HepG2 (cell line): ENCODE data around the gene FBXW5. TPM values are rescaled to one million over a fixed set of nuclear protein-coding genes. Genes with fewer than 3 reads are reported as not detected.
A peak's percentile ranks its signal among the peaks of the same experiment; 100 is the strongest.

Experiments
- ATAC-seq: fragments of 200-7000 bp; cut with Tn5 transposase; 3 replicates; pipeline ENCODE4 v1.9.1; 2020; ENCODE audit warnings: mild to moderate bottlenecking, moderate library complexity
- BruUV-seq: library from RNA; stranded (reverse); fragments of 400-500 nt; replicated peaks from 2 replicates; lab custom pipeline; 2021; lab: Mats Ljungman, UMichigan
- CTCF ChIA-PET: fragments of 300-600 bp; formaldehyde crosslinking; extraction: SDS; loops from one replicate; lab custom pipeline; 2021; ENCODE audit warnings: low total read pairs, inconsistent platforms, low intra/inter-chr PET ratio; lab: Yijun Ruan, JAX
- POLR2A ChIA-PET: fragments of 350-600 bp; sonication (Branson Sonifier 250); formaldehyde crosslinking; loops from one replicate; lab custom pipeline; 2020; ENCODE audit warnings: antibody characterized with exemption, inconsistent platforms; lab: Yijun Ruan, JAX
- DNase-seq: peaks from one replicate; pipeline ENCODE4 v3.0.0-alpha.2; 2015; ENCODE audit warnings: low spot score
- FAIRE-seq: peaks from 3 replicates; lab custom pipeline; 2011; peaks lifted over from hg19 to GRCh38; lab: Jason Lieb, UNC
- H2AFZ ChIP-seq: one replicate; pipeline ENCODE4 v1.6.1; 2011; ENCODE audit warnings: low read length, inconsistent platforms
- H3K27ac ChIP-seq: fragments of 300-600 bp; 3 replicates; pipeline ENCODE4 v1.8.0; 2011; ENCODE audit warnings: mixed run types, mild to moderate bottlenecking, mixed read lengths, low read length, inconsistent platforms; ENCODE audit not compliant: insufficient read depth; ENCODE audit errors: extremely low read length
- H3K27me3 ChIP-seq, 2 experiments: fragments of 200-600 bp in 1 of 2; 2 replicates in 1 of 2; 3 replicates in 1 of 2; pipeline versions ENCODE4 v1.6.0 to v1.8.0; 2011; ENCODE audit warnings: low read length in 2 of 2, mild to moderate bottlenecking in 2 of 2, moderate library complexity in 2 of 2, inconsistent platforms in 1 of 2; ENCODE audit not compliant: insufficient read depth in 2 of 2, control insufficient read depth in 1 of 2
- H3K36me3 ChIP-seq, 2 experiments: fragments of 200-600 bp in 1 of 2; replicated peaks in 1 of 2; 2 replicates in 1 of 2; 3 replicates in 1 of 2; pipeline versions ENCODE4 v1.5.1 to v1.8.0; 2011; ENCODE audit warnings: low read length in 2 of 2, inconsistent platforms in 1 of 2; ENCODE audit not compliant: insufficient read depth in 2 of 2, control insufficient read depth in 1 of 2
- H3K4me1 ChIP-seq: 2 replicates; pipeline ENCODE4 v1.5.1; 2012; ENCODE audit warnings: low read length, inconsistent platforms; ENCODE audit not compliant: insufficient read depth
- H3K4me2 ChIP-seq: 2 replicates; pipeline ENCODE4 v1.6.0; 2011; ENCODE audit warnings: low read depth, low read length, inconsistent platforms
- H3K4me3 ChIP-seq, 3 experiments: fragments of 200-600 bp in 1 of 3; sonication (generic), shearing (Covaris generic) in 1 of 3; replicated peaks in 1 of 3; 2 replicates each; pipeline ENCODE4 v1.5.1; 2011 to 2016; ENCODE audit warnings: low read length in 3 of 3, inconsistent platforms in 2 of 3, low read depth in 2 of 3, mild to moderate bottlenecking in 2 of 3, control low read depth in 1 of 3, mixed read lengths in 1 of 3; ENCODE audit not compliant: insufficient read depth in 1 of 3
- H3K79me2 ChIP-seq: one replicate; pipeline ENCODE4 v1.6.1; 2011; ENCODE audit warnings: low read length, inconsistent platforms; ENCODE audit not compliant: insufficient read depth
- H3K9ac ChIP-seq: 2 replicates; pipeline ENCODE4 v1.6.0; 2011; ENCODE audit warnings: mild to moderate bottlenecking, low read depth, low read length, inconsistent platforms; ENCODE audit not compliant: insufficient read depth
- H3K9me3 ChIP-seq: 2 replicates; pipeline ENCODE4 v1.5.1; 2012; ENCODE audit warnings: mild to moderate bottlenecking, low read length
- H4K20me1 ChIP-seq: 2 replicates; pipeline ENCODE4 v1.6.0; 2011; ENCODE audit warnings: inconsistent platforms, mild to moderate bottlenecking, low read length, moderate library complexity; ENCODE audit not compliant: insufficient read depth
- CSRNP1 ChIP-seq: sonication (generic); formaldehyde crosslinking; IDR thresholded peaks from 2 replicates; pipeline ENCODE4 v1.8.1; 2023; ENCODE audit warnings: mild to moderate bottlenecking, missing genetic modification reagents
- HNRNPL ChIP-seq: fragments of 200-400 bp; formaldehyde crosslinking; IDR thresholded peaks from 2 replicates; pipeline ENCODE4 v1.6.1; 2017; ENCODE audit warnings: mild to moderate bottlenecking, low read depth, low read length
- JUN ChIP-seq: sonication (generic); formaldehyde crosslinking; IDR thresholded peaks from 2 replicates; pipeline ENCODE4 v1.4.0; 2020; ENCODE audit warnings: mild to moderate bottlenecking, missing genetic modification reagents
- MED1 ChIP-seq: sonication (generic); formaldehyde crosslinking; IDR thresholded peaks from 2 replicates; pipeline ENCODE4 v1.4.0; 2020; ENCODE audit warnings: missing genetic modification reagents
- RNF219 ChIP-seq: sonication (generic); formaldehyde crosslinking; IDR thresholded peaks from 2 replicates; pipeline ENCODE4 v1.5.0; 2020; ENCODE audit warnings: mild to moderate bottlenecking, missing genetic modification reagents
- TCF12 ChIP-seq, 2 experiments: fragments of 450-650 bp in 1 of 2; sonication (generic) in 1 of 2; formaldehyde crosslinking in 1 of 2; IDR thresholded peaks; 2 replicates each; pipeline versions ENCODE4 v1.6.1 to v1.8.0; 2017 to 2022; ENCODE audit warnings: antibody characterized with exemption in 1 of 2, mild to moderate bottlenecking in 1 of 2, missing genetic modification reagents in 1 of 2, moderate library complexity in 1 of 2
- THYN1 ChIP-seq: sonication (generic); formaldehyde crosslinking; IDR thresholded peaks from 2 replicates; pipeline ENCODE4 v1.8.1; 2023; ENCODE audit warnings: low read depth, mild to moderate bottlenecking, moderate library complexity, missing genetic modification reagents, borderline replicate concordance
- ZBTB34 ChIP-seq: sonication (generic); formaldehyde crosslinking; IDR thresholded peaks from 2 replicates; pipeline ENCODE4 v1.8.0; 2022; ENCODE audit warnings: mild to moderate bottlenecking, missing genetic modification reagents
- ZBTB43 ChIP-seq: sonication (generic); formaldehyde crosslinking; conservative IDR thresholded peaks from 2 replicates; pipeline ENCODE4 v1.4.0; 2020; ENCODE audit warnings: missing genetic modification reagents
- ZFP1 ChIP-seq: IDR thresholded peaks from 2 replicates; pipeline ENCODE4 v1.6.1; 2016
- ZNF367 ChIP-seq: sonication (generic); formaldehyde crosslinking; IDR thresholded peaks from 2 replicates; pipeline ENCODE4 v1.4.0; 2020; ENCODE audit warnings: missing genetic modification reagents, borderline replicate concordance
- ZNF567 ChIP-seq: sonication (generic); formaldehyde crosslinking; IDR thresholded peaks from 2 replicates; pipeline ENCODE4 v1.8.1; 2023; ENCODE audit warnings: mild to moderate bottlenecking, missing genetic modification reagents, borderline replicate concordance
- ZNF713 ChIP-seq: sonication (generic); formaldehyde crosslinking; IDR thresholded peaks from 2 replicates; pipeline ENCODE4 v1.4.0; 2020; ENCODE audit warnings: mild to moderate bottlenecking, missing genetic modification reagents
- ZNF841 ChIP-seq: sonication (generic); formaldehyde crosslinking; IDR thresholded peaks from 2 replicates; pipeline ENCODE4 v1.8.1; 2023; ENCODE audit warnings: missing genetic modification reagents, borderline replicate concordance
- WGBS: methylation state at CpG from one replicate; pipeline ENCODE4 v1.1.6; 2017; ENCODE audit warnings: low lambda C conversion rate; 5-methylcytosine and 5-hydroxymethylcytosine counted together
- in situ Hi-C: cut with HindIII; loops from 2 replicates; pipeline ENCODE4 v1.10.0; 2017; ENCODE audit warnings: low pct_unique_long_range_greater_than_20kb; ENCODE audit not compliant: extremely low pct_ligation_motif_present
- intact Hi-C: fragments of 100-400 bp; cut with micrococcal nuclease; formaldehyde crosslinking; loops from one replicate; pipeline ENCODE4 v1.10.0; 2022; ENCODE audit not compliant: unreplicated experiment
- polyA plus RNA-seq, 8 experiments: library from polyadenylated mRNA; depleted of rRNA in 3 of 8; stranded (reverse) in 7 of 8; unstranded in 1 of 8; fragments of >200 nt; fragmentation: Illumina TruSeq in 4 of 8; extraction: Trizol in 4 of 8; gene quantifications; 2 replicates each; pipeline versions ENCODE4 v1.2.1 to v1.2.3, GENCODE V29; 2011 to 2016; ENCODE audit warnings: low read depth in 4 of 8, missing spikeins in 1 of 8, mixed read lengths in 1 of 8; ENCODE audit not compliant: insufficient read depth in 1 of 8
- total RNA-seq, 5 experiments: library from RNA; depleted of rRNA; stranded (reverse); fragments of >200 nt; fragmentation: Illumina TruSeq; extraction: Trizol; gene quantifications; 2 replicates each; pipeline ENCODE4 v1.2.3, GENCODE V29; 2016; ENCODE audit warnings: low read depth in 1 of 5

FBXW5 gene
- total and polyA plus RNA-seq, 2 of the 13 experiments (the other 11 are each of a cell fraction or from before 2014, with no cell fraction given), result 52.0 to 60.4 TPM

GRCh38 chr9:136945333-136946227 lies 1.0 kb upstream of the FBXW5 start:
- DNase-seq, result peak; percentile 31
- no peak for TF ChIP-seq JUN
- TF ChIP-seq ZBTB43 (CRISPR knock-in tag), result no peak
- no peak for TF ChIP-seq ZNF713 (CRISPR knock-in tag)
- TF ChIP-seq ZFP1, result no peak
- TF ChIP-seq ZNF367 (CRISPR knock-in tag), result no peak
- no peak for TF ChIP-seq ZNF841 (CRISPR knock-in tag)
- no peak for TF ChIP-seq MED1
- 0 out of 2 replicates have a peak, but pooled peaks have one; percentile 32 for TF ChIP-seq CSRNP1 (CRISPR knock-in tag)
- TF ChIP-seq TCF12 (IDR thresholded peaks at IDR 0.05), result no peak
- no peak for TF ChIP-seq TCF12 (CRISPR knock-in tag; IDR thresholded peaks at IDR 0.05)
- 0 out of 2 replicates have a peak, but pooled peaks have one; percentile 6 for TF ChIP-seq HNRNPL
- no peak for TF ChIP-seq ZNF567 (CRISPR knock-in tag)
- no peak for TF ChIP-seq ZBTB34 (CRISPR knock-in tag)
- no peak for TF ChIP-seq RNF219 (CRISPR knock-in tag)
- no peak for TF ChIP-seq THYN1 (CRISPR knock-in tag)

More at GRCh38 chr9:136945333-136946227, 1.0 kb upstream of the FBXW5 start:
- Histone ChIP-seq H3K79me2 (peaks cover 14% of the 10 kb centered on the region), H3K9ac (peak overlapping the region; percentile 20; the same call in 1 of the 2 replicates), H3K36me3 (peaks cover 7 to 22% of the 10 kb centered on the region in 2 experiments), H3K9me3 (no peaks in the 10 kb centered on the region), H3K27me3 (no peaks in the 10 kb centered on the region), H2AFZ (no peak overlapping the region), H3K4me2 (peak overlapping the region; percentile 71), H3K4me3 (peak overlapping the region in 2 of 3 experiments; percentile 44 to 52; a peak in 4 of 6 replicates), H3K4me1 (peaks cover 47% of the 10 kb centered on the region), H4K20me1 (no peaks in the 10 kb centered on the region), H3K27ac (peak overlapping the region; percentile 74)
- FAIRE-seq (no peak), ATAC-seq (no peak)
- intact Hi-C loops (loop anchor here (2.0 kb wide), 1 partner anchor 47 kb away; the partner anchor contains the start of gene PAXX), in situ Hi-C loops (loop anchor here (5.0 kb wide), 1 partner anchor 87 kb away; the partner anchor contains the start of gene FUT7)
- CTCF ChIA-PET, result no interaction called here
- 84% methylated on average over 10 of the region's 30 CpGs for WGBS
- BruUV-seq, result no TSS peak
- POLR2A ChIA-PET, result interaction anchor here (0.7 to 2.4 kb wide), 8 partner anchors 14 to 90 kb away, joined by 3 to 11 read pairs (median 4); partner anchors contain the start of genes CLIC3, PAXX and TRAF2
